HG02571 (cell line): ENCODE measurements around the gene PCDHGA8.
"Not testable (repeated sequence)": the region's sequence is repeated elsewhere in the genome, so short reads cannot be mapped to it uniquely, and the experiment has no call there.

Experiments used
- ATAC-seq: cut with Tn5 transposase; IDR thresholded peaks from one replicate; pipeline ENCODE4 v1.9.1; 2021; ENCODE audit warnings: mild to moderate bottlenecking, moderate library complexity; ENCODE audit not compliant: unreplicated experiment

PCDHGA8 gene

DNA sequence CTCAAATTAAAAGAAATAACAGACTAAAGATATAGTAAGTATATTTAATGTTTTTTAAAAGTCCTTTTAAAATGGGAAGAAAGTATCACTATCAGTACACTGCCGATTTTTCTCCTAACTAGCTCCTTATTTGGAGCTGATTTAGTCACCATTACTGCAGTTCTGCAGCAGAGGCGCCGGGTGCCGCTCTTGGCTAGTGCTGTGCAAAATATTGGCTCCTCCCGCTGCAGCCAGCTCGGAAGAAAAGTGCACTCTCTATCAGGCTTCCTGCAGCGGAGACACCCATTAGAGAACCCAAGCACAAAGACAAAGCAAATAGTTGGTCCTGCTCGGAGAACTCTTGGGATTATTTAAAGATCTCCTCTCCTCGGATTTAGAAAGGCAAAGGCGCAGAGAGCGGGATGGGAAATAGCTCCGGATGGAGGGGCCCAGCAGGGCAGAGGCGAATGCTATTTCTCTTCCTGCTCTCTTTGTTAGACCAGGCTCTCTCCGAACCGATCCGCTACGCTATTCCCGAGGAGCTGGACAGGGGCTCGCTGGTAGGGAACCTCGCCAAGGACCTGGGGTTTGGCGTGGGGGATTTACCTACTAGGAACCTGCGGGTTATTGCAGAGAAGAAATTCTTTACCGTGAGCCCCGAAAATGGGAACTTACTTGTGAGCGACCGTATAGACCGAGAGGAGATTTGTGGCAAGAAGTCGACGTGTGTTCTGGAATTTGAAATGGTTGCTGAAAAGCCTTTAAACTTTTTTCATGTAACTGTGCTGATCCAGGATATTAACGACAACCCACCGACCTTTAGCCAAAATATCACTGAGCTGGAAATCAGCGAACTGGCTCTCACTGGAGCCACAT, 22.2 kb upstream of the PCDHGA8 start, which contains the start of gene PCDHGB3:
TSS of gene PCDHGB3 (plus strand) at position 249 of the 855 bp plus-strand sequence. CDS start at position 402, 153 bp downstream.
- ATAC-seq: no peak

DNA sequence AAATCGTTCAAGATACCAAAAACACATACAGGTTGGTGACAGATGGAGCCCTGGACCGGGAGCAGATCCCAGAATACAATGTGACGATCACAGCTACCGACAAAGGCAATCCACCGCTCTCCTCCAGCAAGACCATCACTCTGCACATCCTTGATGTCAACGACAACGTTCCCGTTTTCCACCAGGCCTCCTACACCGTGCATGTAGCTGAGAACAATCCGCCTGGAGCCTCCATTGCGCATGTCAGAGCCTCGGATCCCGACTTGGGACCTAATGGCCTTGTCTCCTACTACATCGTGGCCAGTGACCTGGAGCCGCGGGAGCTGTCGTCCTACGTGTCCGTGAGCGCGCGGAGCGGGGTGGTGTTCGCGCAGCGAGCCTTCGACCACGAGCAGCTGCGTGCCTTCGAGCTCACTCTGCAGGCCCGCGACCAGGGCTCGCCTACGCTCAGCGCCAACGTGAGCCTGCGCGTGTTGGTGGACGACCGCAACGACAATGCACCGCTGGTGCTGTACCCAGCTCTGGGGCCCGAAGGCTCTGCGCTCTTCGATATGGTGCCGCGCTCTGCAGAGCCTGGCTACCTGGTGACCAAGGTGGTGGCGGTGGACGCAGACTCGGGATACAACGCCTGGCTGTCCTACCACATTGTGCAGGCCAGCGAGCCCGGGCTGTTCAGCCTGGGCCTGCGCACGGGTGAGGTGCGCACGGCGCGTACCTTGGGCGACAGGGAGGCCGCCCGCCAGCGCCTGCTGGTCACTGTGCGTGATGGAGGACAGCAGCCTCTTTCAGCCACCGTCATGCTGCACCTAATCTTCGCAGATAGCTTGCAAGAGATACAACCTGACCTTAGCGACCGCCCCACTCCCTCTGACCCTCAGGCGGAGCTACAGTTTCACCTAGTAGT, 20.6 kb upstream of the PCDHGA8 start:
- ATAC-seq: no peak

DNA sequence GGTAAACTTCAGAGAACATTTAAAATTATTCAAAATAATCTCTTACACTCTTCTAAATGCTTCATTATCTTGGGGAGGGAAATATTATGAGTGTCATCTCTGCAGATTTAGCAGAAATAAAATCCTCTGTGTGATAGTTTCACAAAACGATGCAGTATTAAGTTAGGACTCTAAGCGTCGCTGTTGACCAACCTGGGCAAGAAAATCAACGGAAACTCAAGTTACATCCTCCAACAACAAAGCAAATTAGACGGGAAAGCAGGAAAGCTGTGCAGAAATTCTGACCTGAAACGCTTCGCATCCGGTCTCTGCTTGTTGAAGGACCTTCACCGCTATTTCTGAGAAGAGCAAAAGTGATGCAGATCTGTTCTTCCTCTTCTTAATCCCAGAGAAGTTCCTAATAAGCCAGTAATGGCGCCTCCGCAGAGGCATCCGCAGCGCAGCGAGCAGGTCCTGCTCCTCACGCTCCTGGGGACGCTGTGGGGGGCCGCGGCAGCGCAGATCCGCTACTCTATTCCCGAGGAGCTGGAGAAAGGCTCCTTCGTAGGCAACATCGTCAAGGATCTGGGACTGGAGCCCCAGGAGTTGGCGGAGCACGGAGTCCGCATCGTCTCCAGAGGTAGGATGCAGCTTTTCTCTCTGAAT, 18.6 kb upstream of the PCDHGA8 start, which contains the start of gene PCDHGA6:
TSS of gene PCDHGA6 (plus strand) at position 219 of the 645 bp plus-strand sequence. CDS start at position 412, 193 bp downstream.
- ATAC-seq: no peak

DNA sequence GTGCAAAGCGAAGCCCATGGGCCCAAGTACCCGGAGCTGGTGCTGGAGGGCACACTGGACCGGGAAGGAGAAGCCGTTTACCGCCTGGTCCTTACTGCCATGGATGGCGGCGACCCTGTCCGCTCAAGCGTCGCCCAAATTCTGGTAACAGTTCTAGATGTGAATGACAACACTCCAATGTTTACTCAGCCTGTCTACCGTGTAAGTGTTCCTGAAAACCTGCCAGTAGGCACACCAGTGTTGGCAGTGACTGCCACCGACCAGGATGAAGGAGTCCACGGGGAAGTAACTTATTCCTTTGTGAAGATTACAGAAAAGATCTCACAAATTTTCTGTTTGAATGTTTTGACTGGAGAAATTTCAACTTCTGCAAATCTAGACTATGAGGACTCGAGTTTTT, 17.8 kb upstream of the PCDHGA8 start:
- no peak for ATAC-seq

DNA sequence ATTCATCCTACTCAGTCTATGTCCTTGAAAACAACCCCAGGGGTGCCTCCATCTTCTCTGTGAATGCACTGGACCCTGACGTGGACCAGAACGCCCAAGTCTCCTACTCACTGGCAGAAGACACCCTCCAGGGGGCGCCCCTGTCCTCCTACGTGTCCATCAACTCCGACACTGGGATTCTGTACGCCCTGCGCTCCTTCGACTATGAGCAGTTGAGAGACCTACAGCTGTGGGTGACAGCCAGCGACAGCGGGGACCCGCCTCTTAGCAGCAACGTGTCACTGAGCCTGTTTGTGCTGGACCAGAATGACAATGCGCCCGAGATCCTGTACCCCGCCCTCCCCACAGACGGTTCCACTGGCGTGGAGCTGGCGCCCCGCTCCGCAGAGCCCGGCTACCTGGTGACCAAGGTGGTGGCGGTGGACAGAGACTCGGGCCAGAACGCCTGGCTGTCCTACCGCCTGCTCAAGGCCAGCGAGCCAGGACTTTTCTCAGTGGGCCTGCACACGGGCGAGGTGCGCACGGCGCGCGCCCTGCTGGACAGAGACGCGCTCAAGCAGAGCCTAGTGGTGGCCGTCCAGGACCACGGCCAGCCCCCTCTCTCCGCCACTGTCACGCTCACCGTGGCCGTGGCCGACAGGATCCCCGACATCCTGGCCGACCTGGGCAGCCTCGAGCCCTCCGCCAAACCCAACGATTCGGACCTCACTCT, 16.8 kb upstream of the PCDHGA8 start:
- ATAC-seq: not testable (repeated sequence)

DNA sequence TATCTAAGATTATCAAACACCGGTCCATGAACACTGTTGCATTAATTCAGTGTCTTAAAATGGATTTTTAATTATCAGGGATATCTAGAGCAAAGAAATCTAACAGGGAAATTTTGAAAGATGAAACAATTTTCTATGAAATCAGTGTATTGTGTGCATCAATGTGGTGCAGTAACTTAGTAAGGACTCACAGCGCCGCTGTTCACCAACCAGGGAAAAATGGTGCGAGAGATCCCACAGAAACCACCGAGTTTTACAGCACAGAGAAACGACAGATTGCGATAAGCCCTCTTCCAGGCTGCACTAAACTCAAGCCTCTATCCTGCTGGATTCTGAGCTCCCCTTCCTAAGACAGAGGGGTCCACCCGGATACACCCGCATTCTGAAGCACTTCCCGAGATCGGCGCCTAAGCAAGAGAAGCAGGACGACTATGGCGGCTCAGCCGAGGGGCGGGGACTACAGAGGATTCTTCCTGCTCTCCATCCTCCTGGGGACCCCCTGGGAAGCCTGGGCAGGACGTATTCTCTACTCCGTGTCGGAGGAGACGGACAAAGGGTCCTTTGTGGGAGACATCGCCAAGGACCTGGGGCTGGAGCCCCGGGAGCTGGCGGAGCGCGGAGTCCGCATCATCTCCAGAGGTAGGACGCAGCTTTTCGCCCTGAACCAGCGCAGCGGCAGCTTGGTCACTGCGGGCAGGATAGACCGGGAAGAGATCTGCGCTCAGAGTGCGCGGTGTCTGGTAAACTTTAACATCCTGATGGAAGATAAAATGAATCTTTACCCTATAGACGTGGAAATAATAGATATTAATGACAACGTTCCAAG, 9.8 kb upstream of the PCDHGA8 start, which contains the start of gene PCDHGA7:
TSS of gene PCDHGA7 (plus strand) at position 274 of the 826 bp plus-strand sequence. CDS start at position 432, 158 bp downstream.
- no peak for ATAC-seq

DNA sequence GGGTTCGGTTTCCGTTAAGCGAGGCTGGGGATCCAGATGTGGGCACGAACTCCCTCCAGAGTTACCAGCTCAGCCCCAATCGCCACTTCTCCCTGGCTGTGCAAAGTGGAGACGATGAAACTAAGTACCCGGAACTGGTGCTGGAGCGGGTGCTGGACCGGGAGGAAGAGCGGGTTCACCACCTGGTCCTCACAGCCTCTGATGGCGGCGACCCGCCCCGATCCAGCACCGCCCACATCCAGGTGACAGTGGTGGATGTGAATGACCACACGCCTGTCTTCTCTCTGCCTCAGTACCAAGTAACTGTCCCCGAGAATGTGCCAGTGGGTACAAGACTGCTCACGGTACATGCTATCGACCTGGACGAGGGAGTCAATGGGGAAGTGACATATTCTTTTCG, 9.1 kb upstream of the PCDHGA8 start:
- ATAC-seq: no peak

DNA sequence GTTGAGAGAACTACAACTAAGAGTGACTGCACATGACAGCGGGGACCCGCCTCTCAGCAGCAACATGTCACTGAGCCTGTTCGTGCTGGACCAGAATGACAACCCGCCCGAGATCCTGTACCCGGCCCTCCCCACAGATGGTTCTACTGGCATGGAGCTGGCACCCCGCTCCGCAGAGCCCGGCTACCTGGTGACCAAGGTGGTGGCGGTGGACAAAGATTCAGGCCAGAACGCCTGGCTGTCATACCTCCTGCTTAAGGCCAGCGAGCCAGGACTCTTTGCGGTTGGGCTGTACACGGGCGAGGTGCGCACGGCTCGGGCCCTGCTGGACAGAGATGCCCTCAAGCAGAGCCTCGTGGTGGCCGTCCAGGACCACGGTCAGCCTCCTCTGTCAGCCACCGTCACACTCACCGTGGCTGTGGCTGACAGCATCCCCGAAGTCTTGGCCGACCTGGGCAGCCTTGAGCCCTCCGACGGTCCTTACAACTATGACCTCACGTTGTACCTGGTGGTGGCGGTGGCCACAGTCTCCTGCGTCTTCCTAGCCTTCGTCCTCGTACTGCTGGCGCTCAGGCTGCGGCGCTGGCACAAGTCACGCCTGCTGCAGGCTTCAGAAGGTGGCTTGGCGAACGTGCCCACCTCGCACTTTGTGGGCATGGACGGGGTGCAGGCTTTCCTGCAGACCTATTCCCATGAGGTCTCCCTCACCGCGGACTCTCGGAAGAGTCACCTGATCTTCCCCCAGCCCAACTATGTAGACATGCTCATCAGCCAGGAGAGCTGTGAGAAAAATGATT, 7.8 kb upstream of the PCDHGA8 start:
- ATAC-seq: no peak

DNA sequence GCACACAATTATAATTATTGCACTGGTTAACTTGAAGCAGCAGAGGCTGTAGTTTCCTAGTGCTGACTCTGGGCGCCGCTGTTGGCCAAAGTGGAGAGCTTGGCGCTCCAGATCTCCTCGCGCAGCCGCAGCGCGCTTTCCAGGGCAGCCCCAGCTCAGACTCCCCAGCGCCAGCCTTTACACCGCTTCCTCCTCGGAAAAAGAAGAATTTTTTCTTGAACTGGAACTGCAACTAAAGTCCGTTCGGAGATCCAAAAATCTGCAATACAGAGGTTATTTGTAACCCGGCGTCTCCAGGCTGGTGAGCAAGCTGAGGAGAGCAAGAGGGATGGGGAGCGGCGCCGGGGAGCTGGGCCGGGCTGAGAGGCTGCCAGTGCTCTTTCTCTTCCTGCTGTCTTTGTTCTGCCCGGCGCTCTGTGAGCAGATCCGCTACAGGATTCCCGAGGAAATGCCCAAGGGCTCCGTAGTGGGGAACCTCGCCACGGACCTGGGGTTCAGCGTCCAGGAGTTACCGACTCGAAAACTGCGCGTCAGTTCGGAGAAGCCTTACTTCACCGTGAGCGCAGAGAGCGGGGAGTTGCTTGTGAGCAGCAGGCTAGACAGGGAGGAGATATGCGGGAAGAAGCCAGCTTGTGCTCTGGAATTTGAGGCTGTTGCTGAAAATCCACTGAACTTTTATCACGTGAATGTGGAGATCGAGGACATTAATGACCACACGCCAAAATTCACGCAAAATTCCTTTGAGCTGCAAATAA, 4.7 kb upstream of the PCDHGA8 start, which contains the start of gene PCDHGB4:
TSS of gene PCDHGB4 (plus strand) at position 142 of the 755 bp plus-strand sequence. CDS start at position 329, 187 bp downstream.
- ATAC-seq: peak; percentile 88

DNA sequence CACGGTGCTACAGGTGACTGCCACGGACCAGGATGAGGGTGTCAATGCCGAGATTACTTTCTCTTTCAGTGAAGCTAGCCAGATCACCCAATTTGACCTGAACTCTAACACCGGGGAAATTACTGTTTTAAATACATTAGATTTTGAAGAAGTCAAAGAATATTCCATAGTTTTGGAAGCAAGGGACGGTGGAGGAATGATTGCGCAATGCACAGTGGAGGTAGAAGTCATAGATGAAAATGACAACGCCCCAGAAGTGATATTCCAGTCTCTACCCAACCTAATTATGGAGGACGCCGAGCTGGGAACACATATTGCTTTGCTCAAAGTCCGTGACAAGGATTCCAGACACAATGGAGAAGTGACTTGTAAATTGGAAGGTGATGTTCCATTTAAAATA, 3.8 kb upstream of the PCDHGA8 start:
- ATAC-seq: no peak

DNA sequence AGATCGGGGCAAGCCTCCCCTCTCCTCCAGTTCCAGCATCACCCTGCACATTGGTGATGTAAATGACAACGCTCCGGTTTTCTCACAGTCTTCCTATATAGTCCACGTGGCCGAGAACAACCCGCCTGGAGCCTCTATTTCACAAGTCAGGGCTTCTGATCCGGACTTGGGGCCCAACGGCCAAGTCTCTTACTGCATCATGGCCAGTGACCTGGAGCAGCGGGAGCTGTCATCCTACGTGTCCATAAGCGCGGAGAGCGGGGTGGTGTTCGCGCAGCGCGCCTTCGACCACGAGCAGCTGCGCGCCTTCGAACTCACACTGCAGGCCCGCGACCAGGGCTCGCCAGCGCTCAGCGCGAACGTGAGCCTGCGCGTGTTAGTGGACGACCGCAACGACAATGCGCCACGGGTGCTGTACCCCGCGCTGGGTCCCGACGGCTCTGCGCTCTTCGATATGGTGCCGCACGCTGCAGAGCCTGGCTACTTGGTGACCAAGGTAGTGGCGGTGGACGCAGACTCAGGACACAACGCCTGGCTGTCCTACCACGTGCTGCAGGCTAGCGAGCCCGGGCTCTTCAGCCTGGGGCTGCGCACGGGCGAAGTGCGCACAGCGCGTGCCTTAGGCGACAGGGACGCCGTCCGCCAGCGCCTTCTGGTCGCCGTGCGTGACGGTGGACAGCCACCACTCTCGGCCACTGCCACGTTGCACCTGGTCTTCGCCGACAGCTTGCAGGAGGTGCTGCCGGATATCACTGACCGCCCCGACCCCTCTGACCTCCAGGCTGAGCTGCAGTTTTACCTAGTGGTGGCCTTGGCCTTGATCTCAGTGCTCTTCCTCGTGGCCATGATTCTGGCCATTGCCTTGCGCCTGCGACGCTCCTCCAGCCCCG, 3.0 kb upstream of the PCDHGA8 start:
- ATAC-seq: no peak

DNA sequence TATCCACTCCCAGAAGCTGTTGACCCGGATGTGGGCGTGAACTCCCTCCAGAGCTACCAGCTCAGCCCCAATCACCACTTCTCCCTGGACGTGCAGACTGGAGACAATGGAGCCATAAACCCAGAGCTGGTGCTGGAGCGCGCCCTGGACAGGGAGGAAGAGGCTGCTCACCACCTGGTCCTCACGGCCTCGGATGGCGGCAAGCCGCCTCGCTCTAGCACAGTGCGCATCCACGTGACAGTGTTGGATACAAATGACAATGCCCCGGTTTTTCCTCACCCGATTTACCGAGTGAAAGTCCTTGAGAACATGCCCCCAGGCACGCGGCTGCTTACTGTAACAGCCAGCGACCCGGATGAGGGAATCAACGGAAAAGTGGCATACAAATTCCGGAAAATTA, 834 bp downstream of the PCDHGA8 start:
- ATAC-seq: no peak

DNA sequence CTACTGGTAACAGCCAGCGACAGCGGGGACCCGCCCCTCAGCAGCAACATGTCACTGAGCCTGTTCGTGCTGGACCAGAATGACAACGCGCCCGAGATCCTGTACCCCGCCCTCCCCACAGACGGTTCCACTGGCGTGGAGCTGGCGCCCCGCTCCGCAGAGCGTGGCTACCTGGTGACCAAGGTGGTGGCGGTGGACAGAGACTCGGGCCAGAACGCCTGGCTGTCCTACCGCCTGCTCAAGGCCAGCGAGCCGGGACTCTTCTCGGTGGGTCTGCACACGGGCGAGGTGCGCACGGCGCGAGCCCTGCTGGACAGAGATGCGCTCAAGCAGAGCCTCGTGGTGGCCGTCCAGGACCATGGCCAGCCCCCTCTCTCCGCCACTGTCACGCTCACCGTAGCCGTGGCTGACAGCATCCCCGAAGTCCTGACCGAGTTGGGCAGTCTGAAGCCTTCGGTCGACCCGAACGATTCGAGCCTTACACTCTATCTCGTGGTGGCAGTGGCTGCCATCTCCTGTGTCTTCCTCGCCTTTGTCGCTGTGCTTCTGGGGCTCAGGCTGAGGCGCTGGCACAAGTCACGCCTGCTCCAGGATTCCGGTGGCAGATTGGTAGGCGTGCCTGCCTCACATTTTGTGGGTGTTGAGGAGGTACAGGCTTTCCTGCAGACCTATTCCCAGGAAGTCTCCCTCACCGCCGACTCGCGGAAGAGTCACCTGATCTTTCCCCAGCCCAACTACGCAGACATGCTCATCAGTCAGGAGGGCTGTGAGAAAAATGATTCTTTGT, 2.2 kb downstream of the PCDHGA8 start:
- ATAC-seq: not testable (repeated sequence)

DNA sequence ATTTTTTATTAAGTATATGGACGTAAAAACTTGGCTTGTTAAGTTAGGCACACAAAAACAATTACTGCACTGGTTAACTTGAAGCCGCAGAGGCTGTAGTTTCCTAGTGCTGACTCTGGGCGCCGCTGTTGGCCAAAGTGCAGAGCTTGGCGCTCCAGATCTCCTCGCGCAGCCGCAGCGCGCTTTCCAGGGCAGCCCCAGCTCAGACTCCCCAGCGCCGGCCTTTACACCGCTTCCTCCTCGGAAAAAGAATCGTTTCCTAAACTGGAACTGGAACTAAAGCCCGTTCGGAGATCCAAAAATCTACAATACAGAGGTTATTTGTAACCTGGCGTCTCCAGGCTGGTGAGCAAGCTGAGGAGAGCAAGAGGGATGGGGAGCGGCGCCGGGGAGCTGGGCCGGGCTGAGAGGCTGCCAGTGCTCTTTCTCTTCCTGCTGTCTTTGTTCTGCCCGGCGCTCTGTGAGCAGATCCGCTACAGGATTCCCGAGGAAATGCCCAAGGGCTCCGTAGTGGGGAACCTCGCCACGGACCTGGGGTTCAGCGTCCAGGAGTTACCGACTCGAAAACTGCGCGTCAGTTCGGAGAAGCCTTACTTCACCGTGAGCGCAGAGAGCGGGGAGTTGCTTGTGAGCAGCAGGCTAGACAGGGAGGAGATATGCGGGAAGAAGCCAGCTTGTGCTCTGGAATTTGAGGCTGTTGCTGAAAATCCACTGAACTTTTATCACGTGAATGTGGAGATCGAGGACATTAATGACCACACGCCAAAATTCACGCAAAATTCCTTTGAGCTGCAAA, 5.5 kb downstream of the PCDHGA8 start, which contains the start of gene PCDHGB5:
TSS of gene PCDHGB5 (plus strand) at position 192 of the 796 bp plus-strand sequence. CDS start at position 373, 181 bp downstream.
- not testable (repeated sequence) for ATAC-seq

DNA sequence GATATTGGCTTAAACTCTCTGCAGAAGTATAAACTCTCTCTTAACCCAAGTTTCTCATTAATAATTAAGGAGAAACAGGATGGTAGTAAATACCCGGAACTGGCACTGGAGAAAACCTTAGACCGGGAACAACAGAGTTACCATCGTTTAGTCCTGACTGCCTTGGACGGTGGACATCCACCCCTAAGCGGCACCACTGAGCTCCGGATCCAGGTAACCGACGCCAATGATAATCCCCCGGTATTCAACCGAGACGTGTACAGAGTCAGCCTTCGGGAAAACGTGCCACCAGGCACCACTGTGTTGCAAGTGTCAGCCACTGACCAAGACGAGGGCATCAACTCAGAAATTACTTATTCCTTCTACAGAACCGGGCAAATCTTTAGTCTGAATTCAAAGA, 6.2 kb downstream of the PCDHGA8 start:
- ATAC-seq: no peak
